Thoracic aorta (tissue), 2 donors: ENCODE data around the gene ERMP1. TPM values are rescaled to one million over a fixed set of nuclear protein-coding genes. Genes with fewer than 3 reads are reported as not detected.

ENCODE experiments used
- ATAC-seq: fragments of 150-250 bp; one replicate; pipeline ENCODE4 v1.8.0; 2017; ENCODE audit warnings: low read depth; ENCODE audit not compliant: insufficient number of reproducible peaks, low FRiP score
- DNase-seq: peaks from one replicate; pipeline ENCODE4 v3.0.0-alpha.2; 2020; ENCODE audit warnings: low spot score
- H3K27ac ChIP-seq, 2 donors: fragments of 200-600 bp; sonication (generic); 1 replicate in 1 of 2; 2 replicates in 1 of 2; pipeline ENCODE4 v1.5.1; 2016; ENCODE audit warnings: mild to moderate bottlenecking in 2 of 2, moderate library complexity in 2 of 2
- H3K27me3 ChIP-seq: fragments of 200-600 bp; sonication (generic); replicated peaks from 2 replicates; pipeline ENCODE4 v1.6.0; 2016; ENCODE audit warnings: mild to moderate bottlenecking; ENCODE audit not compliant: insufficient read depth
- H3K36me3 ChIP-seq: fragments of 200-600 bp; sonication (generic); one replicate; pipeline ENCODE4 v1.5.1; 2016
- H3K4me1 ChIP-seq, 2 donors: fragments of 200-600 bp; sonication (generic); 1 replicate in 1 of 2; 2 replicates in 1 of 2; pipeline versions ENCODE4 v1.5.1 to v1.6.0; 2016; ENCODE audit warnings: low read depth in 2 of 2, mild to moderate bottlenecking in 1 of 2; ENCODE audit not compliant: control insufficient read depth in 1 of 2
- H3K4me3 ChIP-seq: fragments of 200-600 bp; sonication (generic); 2 replicates; pipeline ENCODE4 v1.5.1; 2016; ENCODE audit warnings: mild to moderate bottlenecking
- H3K9me3 ChIP-seq: fragments of 200-600 bp; sonication (generic); 2 replicates; pipeline ENCODE4 v1.5.1; 2016
- total RNA-seq, 2 donors: library from RNA; depleted of rRNA; stranded (reverse); fragments of >200 nt; gene quantifications; one replicate each; pipeline versions ENCODE4 v1.1.0 to v1.2.3, GENCODE V29; 2016
- TF ChIP-seq, protein P1 (sequence below): fragments of 200-600 bp; sonication (generic); IDR thresholded peaks from one replicate; pipeline ENCODE4 v1.5.1; 2019; ENCODE audit warnings: antibody characterized with exemption

Gene ERMP1
- total RNA-seq, 2 donors from 2014 or later: 9.0 to 14.5 TPM

DNA sequence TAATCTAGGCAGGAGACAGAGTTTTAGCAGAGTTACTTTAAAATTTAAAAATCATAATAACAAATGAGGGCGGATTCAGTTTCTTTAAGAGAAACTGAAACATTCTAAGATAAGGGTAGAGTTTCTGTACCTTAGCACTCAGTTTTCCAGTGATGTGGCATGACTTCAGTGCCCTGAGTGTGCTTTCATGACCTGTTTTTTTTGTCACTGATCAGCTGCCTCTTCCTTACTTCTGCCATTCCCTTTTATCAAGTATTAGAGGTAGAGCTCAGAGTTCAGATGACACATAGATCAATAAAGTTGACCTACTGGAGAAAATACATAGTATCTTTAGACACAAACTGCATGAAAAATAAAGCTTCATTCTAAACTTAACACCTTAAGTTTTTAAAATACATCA, 82.3 kb downstream of the ERMP1 start:
- DNase-seq (no peak), ATAC-seq (no peak)
- TF ChIP-seq, protein P1, sequence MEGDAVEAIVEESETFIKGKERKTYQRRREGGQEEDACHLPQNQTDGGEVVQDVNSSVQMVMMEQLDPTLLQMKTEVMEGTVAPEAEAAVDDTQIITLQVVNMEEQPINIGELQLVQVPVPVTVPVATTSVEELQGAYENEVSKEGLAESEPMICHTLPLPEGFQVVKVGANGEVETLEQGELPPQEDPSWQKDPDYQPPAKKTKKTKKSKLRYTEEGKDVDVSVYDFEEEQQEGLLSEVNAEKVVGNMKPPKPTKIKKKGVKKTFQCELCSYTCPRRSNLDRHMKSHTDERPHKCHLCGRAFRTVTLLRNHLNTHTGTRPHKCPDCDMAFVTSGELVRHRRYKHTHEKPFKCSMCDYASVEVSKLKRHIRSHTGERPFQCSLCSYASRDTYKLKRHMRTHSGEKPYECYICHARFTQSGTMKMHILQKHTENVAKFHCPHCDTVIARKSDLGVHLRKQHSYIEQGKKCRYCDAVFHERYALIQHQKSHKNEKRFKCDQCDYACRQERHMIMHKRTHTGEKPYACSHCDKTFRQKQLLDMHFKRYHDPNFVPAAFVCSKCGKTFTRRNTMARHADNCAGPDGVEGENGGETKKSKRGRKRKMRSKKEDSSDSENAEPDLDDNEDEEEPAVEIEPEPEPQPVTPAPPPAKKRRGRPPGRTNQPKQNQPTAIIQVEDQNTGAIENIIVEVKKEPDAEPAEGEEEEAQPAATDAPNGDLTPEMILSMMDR: no peak
- Histone ChIP-seq H3K27ac (no peak overlapping the region), H3K36me3 (peaks cover 4% of the 10 kb centered on the region), H3K27me3 (no peaks in the 10 kb centered on the region), H3K9me3 (no peaks in the 10 kb centered on the region), H3K4me3 (no peak overlapping the region), H3K4me1 (no peaks in the 10 kb centered on the region)

DNA sequence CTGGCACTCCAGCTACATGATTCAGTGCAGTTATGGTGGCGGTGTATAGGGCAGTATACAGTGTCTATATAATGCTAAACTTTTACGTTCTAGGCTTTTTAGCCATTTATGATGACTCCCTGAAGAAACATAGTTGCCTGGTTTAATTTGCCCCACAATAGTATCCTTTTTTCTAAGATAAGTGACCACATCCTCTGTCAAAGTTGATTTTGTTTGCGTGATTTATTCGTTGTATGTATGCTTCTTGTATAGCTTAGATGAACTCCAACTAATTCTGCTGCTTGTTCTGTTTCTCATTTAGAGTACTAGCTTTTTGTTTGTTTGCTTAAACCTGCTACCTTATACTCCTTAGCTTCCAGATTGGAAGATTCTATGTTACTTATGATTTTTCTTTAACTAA, 83.6 kb downstream of the ERMP1 start:
- Histone ChIP-seq H3K27ac (no peak overlapping the region), H3K36me3 (peaks cover 4% of the 10 kb centered on the region), H3K9me3 (no peaks in the 10 kb centered on the region), H3K27me3 (no peaks in the 10 kb centered on the region), H3K4me1 (no peaks in the 10 kb centered on the region), H3K4me3 (no peak overlapping the region)
- ATAC-seq (no peak), DNase-seq (no peak)
- TF ChIP-seq, protein P1: no peak

DNA sequence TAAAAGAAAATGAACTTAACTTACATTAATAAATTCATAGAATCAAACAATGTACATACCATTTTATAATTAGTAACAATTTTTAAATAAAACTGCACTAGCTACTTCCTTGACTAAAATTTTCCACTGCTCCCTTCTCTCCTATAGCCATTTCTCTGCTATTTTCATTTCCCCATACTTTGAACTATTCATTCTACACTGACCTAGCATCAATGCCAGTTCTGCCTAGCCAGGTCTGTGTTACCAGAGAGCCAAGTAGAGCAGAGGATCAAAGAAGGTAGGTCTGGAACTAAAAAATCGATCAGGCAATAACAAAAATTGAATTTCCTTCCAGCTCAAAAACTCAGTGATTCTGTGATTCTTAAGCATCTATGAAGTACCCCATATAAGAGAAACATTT, 84.5 kb downstream of the ERMP1 start:
- TF ChIP-seq, protein P1: no peak

DNA sequence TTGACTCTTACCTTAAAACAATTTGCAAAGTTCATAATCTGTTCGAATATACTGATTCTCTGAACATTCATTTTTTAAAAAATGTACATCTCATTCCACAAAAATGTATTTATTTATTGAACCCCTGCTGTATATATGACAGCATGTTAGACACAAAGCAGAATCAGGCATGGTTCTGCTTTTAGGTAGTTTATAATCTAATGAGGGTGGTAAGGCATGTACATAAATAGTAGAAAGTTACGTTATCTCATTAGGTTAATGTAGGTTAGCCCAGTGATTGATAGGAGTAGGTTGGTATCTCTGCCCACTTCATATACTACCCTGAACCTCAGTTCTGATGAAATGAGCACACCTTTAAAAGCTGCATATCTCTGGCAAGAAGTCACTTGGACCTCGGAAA, 89.8 kb downstream of the ERMP1 start:
- no peak overlapping the region for H3K4me3 ChIP-seq
- peaks cover 4% of the 10 kb centered on the region for H3K36me3 ChIP-seq
- no peak for DNase-seq
- no peak overlapping the region for H3K27ac ChIP-seq
- H3K4me1 ChIP-seq: peaks cover 7 to 11% of the 10 kb centered on the region in 2 donors
- no peak for ATAC-seq
- no peaks in the 10 kb centered on the region for H3K27me3 ChIP-seq
- H3K9me3 ChIP-seq: no peaks in the 10 kb centered on the region
- TF ChIP-seq, protein P1: no peak

More for the DNA sequence above, 84.5 kb downstream of the ERMP1 start:
- Histone ChIP-seq H3K9me3 (no peaks in the 10 kb centered on the region), H3K4me3 (no peak overlapping the region), H3K27me3 (no peaks in the 10 kb centered on the region), H3K27ac (no peak overlapping the region), H3K4me1 (no peaks in the 10 kb centered on the region), H3K36me3 (peaks cover 4% of the 10 kb centered on the region)
- ATAC-seq (no peak), DNase-seq (no peak)

- TF ChIP-seq, protein P1: no peak
- DNase-seq (no peak), ATAC-seq (no peak)
- no peaks in the 10 kb centered on the region for H3K27me3 ChIP-seq
- H3K27ac ChIP-seq: no peak overlapping the region
- no peak overlapping the region for H3K4me3 ChIP-seq
- H3K36me3 ChIP-seq: no peaks in the 10 kb centered on the region
- H3K9me3 ChIP-seq: no peaks in the 10 kb centered on the region
- peaks cover 5 to 7% of the 10 kb centered on the region in 2 donors for H3K4me1 ChIP-seq
Observed at GRCh38 chr9:5736563-5737346, 96.2 kb downstream of the ERMP1 start.
